Lower lobe of right lung (tissue), 2 donors: ENCODE data around the gene EXOC3L4. TPM values are rescaled to one million over a fixed set of nuclear protein-coding genes. Genes with fewer than 3 reads are reported as not detected.
"Not testable (repeated sequence)": the region's sequence is repeated elsewhere in the genome, so short reads cannot be mapped to it uniquely, and the experiment has no call there.

Experiments
- ATAC-seq, 2 donors: fragments of 200-7000 bp; cut with Tn5 transposase; one replicate each; pipeline ENCODE4 v1.9.1; 2020 to 2022; ENCODE audit warnings: mild to moderate bottlenecking in 2 of 2, moderate library complexity in 2 of 2
- DNase-seq: peaks from one replicate; pipeline ENCODE4 v3.0.0-alpha.2; 2020
- H3K27ac ChIP-seq: fragments of 200-600 bp; one replicate; pipeline ENCODE4 v1.8.0; 2022
- H3K27me3 ChIP-seq: fragments of 200-600 bp; one replicate; pipeline ENCODE4 v1.8.0; 2022; ENCODE audit warnings: low read depth
- H3K36me3 ChIP-seq: fragments of 200-600 bp; one replicate; pipeline ENCODE4 v1.8.0; 2022; ENCODE audit warnings: mild to moderate bottlenecking
- H3K4me1 ChIP-seq: fragments of 200-600 bp; one replicate; pipeline ENCODE4 v1.8.0; 2022
- H3K4me3 ChIP-seq: fragments of 200-600 bp; one replicate; pipeline ENCODE4 v1.8.0; 2022; ENCODE audit warnings: mild to moderate bottlenecking
- H3K9me3 ChIP-seq: fragments of 200-600 bp; one replicate; pipeline ENCODE4 v1.8.0; 2022
- intact Hi-C: fragments of 100-400 bp; cut with DNase I; formaldehyde crosslinking; loops from one replicate; pipeline ENCODE4 v1.11.0; 2022
- long read RNA-seq: library from polyadenylated mRNA; unstranded; transcript quantifications from one replicate; pipeline ENCODE4 v2.0.0, GENCODE V29; 2021
- total RNA-seq: library from RNA; stranded (reverse); fragmentation: NEBNext Ultra II Directional; extraction: Animal tissue kit (Norgen Biotek cat#: 25700); gene quantifications from one replicate; pipeline ENCODE4 v1.2.1, GENCODE V29; 2021
- TF ChIP-seq, protein P1 (sequence below): fragments of 200-600 bp; IDR thresholded peaks from one replicate; pipeline ENCODE4 v1.8.0; 2022; ENCODE audit warnings: antibody characterized with exemption, mild to moderate bottlenecking
- donor health status: DM: no; HTN: yes; CAD: no; lungs with severe emphysema.

Gene EXOC3L4
- total RNA-seq = 3.6 TPM
- long read RNA-seq, partial matches to known transcripts = 0 of 8 reads
- long read RNA-seq, other reads (novel, unspliced or antisense) = 8 of 8 reads

DNA sequence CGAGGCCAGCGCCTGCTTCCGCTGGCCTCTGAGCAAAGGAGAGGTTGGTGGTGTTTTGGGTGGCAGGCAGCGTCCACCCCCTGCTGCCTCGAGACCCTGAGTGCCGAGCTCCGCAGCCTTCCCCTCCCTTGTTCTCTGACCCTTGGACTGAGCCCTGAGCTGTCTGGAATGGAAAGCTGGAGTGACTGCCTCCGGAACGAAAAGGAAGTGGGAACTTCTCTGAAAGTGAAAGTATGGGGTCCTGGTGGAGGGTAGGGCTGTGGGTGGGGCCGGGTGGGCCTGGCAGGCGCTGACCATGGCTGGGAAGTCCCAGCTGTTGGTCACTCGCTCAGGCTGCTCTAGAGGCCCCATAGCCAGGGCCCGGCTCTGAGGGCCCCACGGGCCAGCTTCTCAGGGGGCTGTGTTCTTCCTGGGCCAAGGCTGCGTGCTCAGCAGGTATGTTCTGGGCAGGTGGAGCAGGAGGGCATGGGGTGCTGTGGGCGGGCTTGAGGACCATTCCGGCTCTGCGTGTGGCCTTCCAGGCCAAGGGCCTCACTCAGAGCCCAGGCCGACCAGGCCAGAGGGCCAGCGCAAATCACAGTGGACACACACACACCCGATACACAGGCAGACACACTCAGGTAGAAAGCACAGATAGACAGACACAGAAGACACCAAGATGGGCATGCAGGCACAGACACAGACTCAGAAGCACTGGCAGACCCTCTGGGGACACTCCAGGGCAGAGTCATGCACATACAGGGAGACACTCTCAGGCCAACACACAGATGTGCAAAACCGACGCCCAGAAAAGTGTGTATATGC lies at the start of gene EXOC3L4:
Gene EXOC3L4 (plus strand): TSS at position 320 of the 804 bp plus-strand sequence. CDS start 5,495 bp downstream, outside the sequence.
- peaks cover 13% of the 10 kb centered on the region for H3K4me1 ChIP-seq
- ATAC-seq (peak; percentile 7 to 27), DNase-seq (no peak)
- H3K27ac ChIP-seq = peak within 1 kb of the TSS; percentile 76
- H3K36me3 ChIP-seq = no peaks in the 10 kb centered on the region
- peaks cover 5% of the 10 kb centered on the region for H3K27me3 ChIP-seq
- TF ChIP-seq, protein P1, sequence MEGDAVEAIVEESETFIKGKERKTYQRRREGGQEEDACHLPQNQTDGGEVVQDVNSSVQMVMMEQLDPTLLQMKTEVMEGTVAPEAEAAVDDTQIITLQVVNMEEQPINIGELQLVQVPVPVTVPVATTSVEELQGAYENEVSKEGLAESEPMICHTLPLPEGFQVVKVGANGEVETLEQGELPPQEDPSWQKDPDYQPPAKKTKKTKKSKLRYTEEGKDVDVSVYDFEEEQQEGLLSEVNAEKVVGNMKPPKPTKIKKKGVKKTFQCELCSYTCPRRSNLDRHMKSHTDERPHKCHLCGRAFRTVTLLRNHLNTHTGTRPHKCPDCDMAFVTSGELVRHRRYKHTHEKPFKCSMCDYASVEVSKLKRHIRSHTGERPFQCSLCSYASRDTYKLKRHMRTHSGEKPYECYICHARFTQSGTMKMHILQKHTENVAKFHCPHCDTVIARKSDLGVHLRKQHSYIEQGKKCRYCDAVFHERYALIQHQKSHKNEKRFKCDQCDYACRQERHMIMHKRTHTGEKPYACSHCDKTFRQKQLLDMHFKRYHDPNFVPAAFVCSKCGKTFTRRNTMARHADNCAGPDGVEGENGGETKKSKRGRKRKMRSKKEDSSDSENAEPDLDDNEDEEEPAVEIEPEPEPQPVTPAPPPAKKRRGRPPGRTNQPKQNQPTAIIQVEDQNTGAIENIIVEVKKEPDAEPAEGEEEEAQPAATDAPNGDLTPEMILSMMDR = no peak
- H3K9me3 ChIP-seq = no peaks in the 10 kb centered on the region
- peak within 1 kb of the TSS; percentile 30 for H3K4me3 ChIP-seq
- intact Hi-C loops = no loop called here

DNA sequence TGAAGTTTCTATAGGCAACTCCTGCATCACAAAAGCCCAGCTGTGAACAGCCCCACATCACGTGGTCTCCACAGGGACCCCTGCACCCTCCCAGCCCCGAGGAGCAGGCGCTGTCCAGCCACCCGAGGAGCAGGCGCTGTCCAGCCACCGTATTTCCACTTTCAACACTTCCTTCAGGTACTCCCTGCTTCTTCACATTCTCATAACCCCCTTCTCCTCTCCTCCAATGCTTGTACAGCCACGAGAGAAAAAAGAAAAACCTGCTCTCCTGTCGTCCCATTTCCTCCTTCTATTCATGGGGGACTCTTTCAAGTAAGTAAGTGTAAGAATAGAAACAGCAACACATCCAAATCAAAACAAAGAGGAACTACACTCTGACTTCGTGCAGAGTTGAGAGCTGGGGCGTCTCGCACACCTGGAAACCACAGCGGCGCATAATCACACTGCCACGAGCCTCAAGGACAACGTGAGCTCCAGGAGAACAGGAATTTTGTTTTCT lies 49.1 kb upstream of the EXOC3L4 start:
- Histone ChIP-seq H3K4me1 (peaks cover 30% of the 10 kb centered on the region), H3K4me3 (no peak overlapping the region), H3K9me3 (no peaks in the 10 kb centered on the region), H3K27ac (no peak overlapping the region), H3K27me3 (no peaks in the 10 kb centered on the region), H3K36me3 (peaks cover 21% of the 10 kb centered on the region)
- intact Hi-C loops = no loop called here
- DNase-seq (no peak), ATAC-seq (peak; percentile 47 to 65)
- TF ChIP-seq, protein P1 = no peak

DNA sequence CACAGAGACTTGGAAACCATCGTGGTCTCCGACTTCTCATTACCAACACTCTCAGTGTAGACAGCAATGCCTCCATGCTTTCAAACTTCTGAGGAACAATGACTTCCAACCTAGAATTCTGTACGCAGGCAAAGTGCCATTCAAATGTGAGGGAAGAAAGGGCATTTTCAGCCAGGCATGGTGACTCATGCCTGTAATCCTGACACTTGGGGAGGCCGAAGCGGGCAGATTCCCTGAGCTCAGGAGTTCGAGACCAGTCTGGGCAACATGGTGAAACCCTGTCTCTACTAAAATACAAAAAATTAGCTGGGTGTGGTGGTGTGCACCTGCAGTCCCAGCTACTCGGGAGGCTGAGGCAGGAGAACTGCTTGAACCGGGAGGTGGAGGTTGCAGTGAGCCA lies 47.1 kb upstream of the EXOC3L4 start:
- H3K4me1 ChIP-seq = peaks cover 32% of the 10 kb centered on the region
- intact Hi-C loops, H3K27ac ChIP-seq, H3K27me3 ChIP-seq, H3K9me3 ChIP-seq, H3K4me3 ChIP-seq, H3K36me3 ChIP-seq, DNase-seq, ATAC-seq: not testable (repeated sequence)

DNA sequence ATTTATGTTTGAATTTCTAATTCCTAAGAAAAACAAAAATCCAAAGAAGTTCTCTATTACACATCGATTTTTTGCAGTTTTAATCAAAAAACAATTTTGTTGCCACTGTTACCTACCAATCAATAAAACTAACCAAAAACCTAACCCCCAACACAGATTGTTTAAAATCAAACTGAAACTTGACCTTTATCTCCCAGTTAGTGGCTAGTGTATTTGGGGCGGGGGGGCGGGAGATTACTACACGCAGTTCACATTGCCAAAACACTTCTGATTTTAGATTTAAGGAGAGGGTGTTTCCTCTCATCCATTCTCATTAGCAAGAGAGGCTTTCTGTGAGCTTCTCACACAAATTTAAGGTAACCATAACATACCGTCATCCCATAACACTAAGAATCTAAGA lies 43.6 kb upstream of the EXOC3L4 start:
- no peak for ATAC-seq
- H3K9me3 ChIP-seq = no peaks in the 10 kb centered on the region
- H3K27ac ChIP-seq = no peak overlapping the region
- intact Hi-C loops = no loop called here
- peaks cover 5% of the 10 kb centered on the region for H3K36me3 ChIP-seq
- DNase-seq = no peak
- H3K4me3 ChIP-seq = no peak overlapping the region
- H3K4me1 ChIP-seq = peaks cover 27% of the 10 kb centered on the region
- TF ChIP-seq, protein P1 = no peak
- no peaks in the 10 kb centered on the region for H3K27me3 ChIP-seq

DNA sequence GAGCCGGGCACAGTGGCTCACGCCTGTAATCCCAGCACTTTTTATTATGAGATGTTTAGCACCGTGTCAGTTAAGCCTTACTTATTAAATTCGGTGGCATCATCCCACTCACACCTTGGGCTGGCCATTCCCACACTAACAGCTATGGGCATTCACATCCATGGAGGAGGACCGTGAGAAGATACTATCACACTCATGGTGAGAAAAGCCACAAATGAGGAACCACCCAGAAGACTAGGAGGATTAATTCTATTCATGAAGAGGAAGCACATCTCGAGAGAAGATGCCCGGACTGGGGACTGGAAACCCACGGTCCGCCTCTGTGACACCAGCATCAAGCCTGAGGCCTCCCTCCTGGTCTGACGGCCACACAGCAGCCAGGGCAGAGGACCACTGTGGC lies 42.1 kb upstream of the EXOC3L4 start:
- ATAC-seq = no peak
- TF ChIP-seq, protein P1 = no peak
- peak; percentile 55 for DNase-seq
- Histone ChIP-seq H3K4me3 (no peak overlapping the region), H3K36me3 (peaks cover 5% of the 10 kb centered on the region), H3K27me3 (no peaks in the 10 kb centered on the region), H3K27ac (no peak overlapping the region), H3K4me1 (peaks cover 28% of the 10 kb centered on the region), H3K9me3 (no peaks in the 10 kb centered on the region)
- intact Hi-C loops = no loop called here

DNA sequence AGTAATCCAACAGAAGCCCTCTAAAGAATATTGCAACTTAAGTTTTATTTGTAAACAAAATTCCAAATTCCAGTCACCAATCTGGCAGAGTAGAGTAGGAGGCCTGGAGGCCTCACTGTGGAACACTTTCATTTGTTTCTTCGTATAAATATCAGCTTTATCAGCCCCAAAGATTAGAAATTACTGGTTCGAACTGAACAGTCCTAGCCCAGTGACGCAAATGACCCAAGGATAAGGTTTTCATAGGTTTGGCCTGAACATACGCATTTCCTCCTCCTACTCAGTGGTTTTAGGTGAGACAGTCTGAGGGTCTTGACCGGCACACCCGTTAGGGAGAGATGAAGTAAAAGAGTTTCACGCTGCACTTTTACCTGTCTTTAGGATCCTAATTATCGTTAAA lies 38.8 kb upstream of the EXOC3L4 start:
- DNase-seq (no peak), ATAC-seq (no peak)
- H3K27ac ChIP-seq = peak overlapping the region; percentile 97
- H3K4me1 ChIP-seq = peaks cover 44% of the 10 kb centered on the region
- TF ChIP-seq, protein P1 = no peak
- H3K9me3 ChIP-seq = no peaks in the 10 kb centered on the region
- no peaks in the 10 kb centered on the region for H3K27me3 ChIP-seq
- peak overlapping the region; percentile 99 for H3K4me3 ChIP-seq
- H3K36me3 ChIP-seq = peaks cover 5% of the 10 kb centered on the region
- intact Hi-C loops = no loop called here
